H1 (cell line): ENCODE data around the gene BORCS6. TPM values are rescaled to one million over a fixed set of nuclear protein-coding genes. Genes with fewer than 3 reads are reported as not detected.

Experiments used
- CREB1 ChIP-seq: IDR thresholded peaks from 2 replicates; pipeline ENCODE4 v1.6.1; 2012; ENCODE audit warnings: inconsistent platforms
- EZH2 ChIP-seq: fragments of 200-600 bp; sonication (generic); IDR thresholded peaks from 2 replicates; pipeline ENCODE4 v1.7.1; 2012; ENCODE audit warnings: low read depth, mild to moderate bottlenecking, moderate library complexity, low read length, inconsistent platforms; ENCODE audit not compliant: severe bottlenecking
- HDAC2 ChIP-seq, 2 experiments: fragments of 300-600 bp in 1 of 2; sonication (generic) in 1 of 2; IDR thresholded peaks; 2 replicates each; pipeline ENCODE4 v1.6.1; 2011 to 2012; ENCODE audit warnings: low read depth in 2 of 2, low read length in 2 of 2, mild to moderate bottlenecking in 2 of 2, moderate library complexity in 2 of 2, borderline replicate concordance in 1 of 2, inconsistent platforms in 1 of 2
- JUN ChIP-seq: IDR thresholded peaks from 2 replicates; pipeline ENCODE4 v1.6.1; 2011; ENCODE audit warnings: low read depth, mild to moderate bottlenecking, improper control_type of control experiment, low read length
- RNF2 ChIP-seq: fragments of 200-900, 300-1000 bp; sonication (generic); IDR thresholded peaks from 2 replicates; pipeline ENCODE4 v1.7.1; 2016; ENCODE audit warnings: borderline replicate concordance, low read depth, mild to moderate bottlenecking, antibody characterized with exemption, low read length; ENCODE audit not compliant: poor library complexity, severe bottlenecking; ENCODE audit errors: missing control alignments
- polyA plus RNA-seq, 7 experiments: library from polyadenylated mRNA; depleted of rRNA in 3 of 7; stranded (reverse) in 5 of 7; unstranded in 2 of 7; fragments of >200 nt in 5 of 7; fragments of 200-250 nt in 2 of 7; gene quantifications; 1 replicate in 5 of 7; 2 replicates in 1 of 7; 4 replicates in 1 of 7; pipeline versions ENCODE4 v1.2.1 to v1.2.3, GENCODE V29; 2011 to 2013; ENCODE audit warnings: missing spikeins in 2 of 7, mixed read lengths in 2 of 7
- total RNA-seq: library from RNA; stranded (reverse); fragmentation: NEBNext Ultra II Directional; extraction: Animal tissue kit (Norgen Biotek cat#: 25700); gene quantifications from 2 replicates; pipeline ENCODE4 v1.2.1, GENCODE V29; 2021
- TF ChIP-seq, protein P1 (sequence below): fragments of 300-600 bp; sonication (generic); IDR thresholded peaks from 2 replicates; pipeline ENCODE4 v1.7.1; 2012; ENCODE audit warnings: low read length, moderate library complexity, mild to moderate bottlenecking, inconsistent platforms; ENCODE audit not compliant: insufficient replicate concordance
- TF ChIP-seq, protein P2 (sequence below): IDR thresholded peaks from 2 replicates; pipeline ENCODE4 v1.6.1; 2012; ENCODE audit warnings: low read length, inconsistent platforms

BORCS6 gene
- total and polyA plus RNA-seq, 2 of the 8 experiments (the other 6 are each of a cell fraction or from before 2014, with no cell fraction given): 3.3 to 3.6 TPM

DNA sequence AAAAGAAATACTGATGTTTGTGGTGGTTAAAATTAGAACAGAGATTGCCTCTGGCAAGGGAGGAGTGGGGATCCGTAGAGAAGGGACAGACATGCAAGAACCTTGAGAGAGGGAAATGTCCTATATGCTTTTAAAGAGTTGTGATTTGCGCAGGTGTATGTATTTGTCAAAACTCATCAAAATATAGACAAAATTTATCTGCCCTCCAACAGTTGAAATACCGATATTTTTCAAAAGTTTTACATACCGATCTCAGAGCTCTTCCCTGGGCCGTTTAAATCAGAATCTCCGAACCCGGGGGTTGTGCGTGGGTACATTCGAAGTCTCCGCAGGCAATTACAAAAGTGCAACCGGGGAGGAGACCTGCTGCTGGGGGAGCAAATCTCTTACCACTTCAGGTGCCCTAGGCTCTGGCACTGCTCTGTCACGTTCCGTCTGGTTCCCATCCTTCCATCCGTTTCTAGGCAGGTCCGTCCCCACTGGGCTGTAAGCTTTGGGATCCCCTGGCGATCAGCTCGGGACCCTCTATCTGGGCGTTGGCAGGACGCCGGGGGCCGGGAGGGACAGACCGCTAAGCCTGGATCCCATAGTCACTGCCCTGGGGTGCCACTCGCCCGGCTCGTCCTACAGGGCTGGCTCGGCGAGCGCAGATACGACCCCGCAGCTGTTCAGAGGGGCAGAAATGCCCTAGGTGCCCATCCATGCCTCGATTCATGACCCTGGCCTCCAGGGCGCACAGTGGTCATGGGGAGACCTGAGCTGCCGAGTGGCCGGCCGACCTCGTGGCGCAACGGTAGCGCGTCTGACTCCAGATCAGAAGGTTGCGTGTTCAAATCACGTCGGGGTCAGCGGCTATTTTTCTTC lies 4.2 kb downstream of the BORCS6 start (continued):
- TF ChIP-seq RNF2: no peak
- TF ChIP-seq JUN: no peak
- peak; percentile 70 for TF ChIP-seq CREB1
- TF ChIP-seq, protein P1, sequence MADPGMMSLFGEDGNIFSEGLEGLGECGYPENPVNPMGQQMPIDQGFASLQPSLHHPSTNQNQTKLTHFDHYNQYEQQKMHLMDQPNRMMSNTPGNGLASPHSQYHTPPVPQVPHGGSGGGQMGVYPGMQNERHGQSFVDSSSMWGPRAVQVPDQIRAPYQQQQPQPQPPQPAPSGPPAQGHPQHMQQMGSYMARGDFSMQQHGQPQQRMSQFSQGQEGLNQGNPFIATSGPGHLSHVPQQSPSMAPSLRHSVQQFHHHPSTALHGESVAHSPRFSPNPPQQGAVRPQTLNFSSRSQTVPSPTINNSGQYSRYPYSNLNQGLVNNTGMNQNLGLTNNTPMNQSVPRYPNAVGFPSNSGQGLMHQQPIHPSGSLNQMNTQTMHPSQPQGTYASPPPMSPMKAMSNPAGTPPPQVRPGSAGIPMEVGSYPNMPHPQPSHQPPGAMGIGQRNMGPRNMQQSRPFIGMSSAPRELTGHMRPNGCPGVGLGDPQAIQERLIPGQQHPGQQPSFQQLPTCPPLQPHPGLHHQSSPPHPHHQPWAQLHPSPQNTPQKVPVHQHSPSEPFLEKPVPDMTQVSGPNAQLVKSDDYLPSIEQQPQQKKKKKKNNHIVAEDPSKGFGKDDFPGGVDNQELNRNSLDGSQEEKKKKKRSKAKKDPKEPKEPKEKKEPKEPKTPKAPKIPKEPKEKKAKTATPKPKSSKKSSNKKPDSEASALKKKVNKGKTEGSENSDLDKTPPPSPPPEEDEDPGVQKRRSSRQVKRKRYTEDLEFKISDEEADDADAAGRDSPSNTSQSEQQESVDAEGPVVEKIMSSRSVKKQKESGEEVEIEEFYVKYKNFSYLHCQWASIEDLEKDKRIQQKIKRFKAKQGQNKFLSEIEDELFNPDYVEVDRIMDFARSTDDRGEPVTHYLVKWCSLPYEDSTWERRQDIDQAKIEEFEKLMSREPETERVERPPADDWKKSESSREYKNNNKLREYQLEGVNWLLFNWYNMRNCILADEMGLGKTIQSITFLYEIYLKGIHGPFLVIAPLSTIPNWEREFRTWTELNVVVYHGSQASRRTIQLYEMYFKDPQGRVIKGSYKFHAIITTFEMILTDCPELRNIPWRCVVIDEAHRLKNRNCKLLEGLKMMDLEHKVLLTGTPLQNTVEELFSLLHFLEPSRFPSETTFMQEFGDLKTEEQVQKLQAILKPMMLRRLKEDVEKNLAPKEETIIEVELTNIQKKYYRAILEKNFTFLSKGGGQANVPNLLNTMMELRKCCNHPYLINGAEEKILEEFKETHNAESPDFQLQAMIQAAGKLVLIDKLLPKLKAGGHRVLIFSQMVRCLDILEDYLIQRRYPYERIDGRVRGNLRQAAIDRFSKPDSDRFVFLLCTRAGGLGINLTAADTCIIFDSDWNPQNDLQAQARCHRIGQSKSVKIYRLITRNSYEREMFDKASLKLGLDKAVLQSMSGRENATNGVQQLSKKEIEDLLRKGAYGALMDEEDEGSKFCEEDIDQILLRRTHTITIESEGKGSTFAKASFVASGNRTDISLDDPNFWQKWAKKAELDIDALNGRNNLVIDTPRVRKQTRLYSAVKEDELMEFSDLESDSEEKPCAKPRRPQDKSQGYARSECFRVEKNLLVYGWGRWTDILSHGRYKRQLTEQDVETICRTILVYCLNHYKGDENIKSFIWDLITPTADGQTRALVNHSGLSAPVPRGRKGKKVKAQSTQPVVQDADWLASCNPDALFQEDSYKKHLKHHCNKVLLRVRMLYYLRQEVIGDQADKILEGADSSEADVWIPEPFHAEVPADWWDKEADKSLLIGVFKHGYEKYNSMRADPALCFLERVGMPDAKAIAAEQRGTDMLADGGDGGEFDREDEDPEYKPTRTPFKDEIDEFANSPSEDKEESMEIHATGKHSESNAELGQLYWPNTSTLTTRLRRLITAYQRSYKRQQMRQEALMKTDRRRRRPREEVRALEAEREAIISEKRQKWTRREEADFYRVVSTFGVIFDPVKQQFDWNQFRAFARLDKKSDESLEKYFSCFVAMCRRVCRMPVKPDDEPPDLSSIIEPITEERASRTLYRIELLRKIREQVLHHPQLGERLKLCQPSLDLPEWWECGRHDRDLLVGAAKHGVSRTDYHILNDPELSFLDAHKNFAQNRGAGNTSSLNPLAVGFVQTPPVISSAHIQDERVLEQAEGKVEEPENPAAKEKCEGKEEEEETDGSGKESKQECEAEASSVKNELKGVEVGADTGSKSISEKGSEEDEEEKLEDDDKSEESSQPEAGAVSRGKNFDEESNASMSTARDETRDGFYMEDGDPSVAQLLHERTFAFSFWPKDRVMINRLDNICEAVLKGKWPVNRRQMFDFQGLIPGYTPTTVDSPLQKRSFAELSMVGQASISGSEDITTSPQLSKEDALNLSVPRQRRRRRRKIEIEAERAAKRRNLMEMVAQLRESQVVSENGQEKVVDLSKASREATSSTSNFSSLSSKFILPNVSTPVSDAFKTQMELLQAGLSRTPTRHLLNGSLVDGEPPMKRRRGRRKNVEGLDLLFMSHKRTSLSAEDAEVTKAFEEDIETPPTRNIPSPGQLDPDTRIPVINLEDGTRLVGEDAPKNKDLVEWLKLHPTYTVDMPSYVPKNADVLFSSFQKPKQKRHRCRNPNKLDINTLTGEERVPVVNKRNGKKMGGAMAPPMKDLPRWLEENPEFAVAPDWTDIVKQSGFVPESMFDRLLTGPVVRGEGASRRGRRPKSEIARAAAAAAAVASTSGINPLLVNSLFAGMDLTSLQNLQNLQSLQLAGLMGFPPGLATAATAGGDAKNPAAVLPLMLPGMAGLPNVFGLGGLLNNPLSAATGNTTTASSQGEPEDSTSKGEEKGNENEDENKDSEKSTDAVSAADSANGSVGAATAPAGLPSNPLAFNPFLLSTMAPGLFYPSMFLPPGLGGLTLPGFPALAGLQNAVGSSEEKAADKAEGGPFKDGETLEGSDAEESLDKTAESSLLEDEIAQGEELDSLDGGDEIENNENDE: no peak
- TF ChIP-seq EZH2: no peak
- TF ChIP-seq, protein P2, sequence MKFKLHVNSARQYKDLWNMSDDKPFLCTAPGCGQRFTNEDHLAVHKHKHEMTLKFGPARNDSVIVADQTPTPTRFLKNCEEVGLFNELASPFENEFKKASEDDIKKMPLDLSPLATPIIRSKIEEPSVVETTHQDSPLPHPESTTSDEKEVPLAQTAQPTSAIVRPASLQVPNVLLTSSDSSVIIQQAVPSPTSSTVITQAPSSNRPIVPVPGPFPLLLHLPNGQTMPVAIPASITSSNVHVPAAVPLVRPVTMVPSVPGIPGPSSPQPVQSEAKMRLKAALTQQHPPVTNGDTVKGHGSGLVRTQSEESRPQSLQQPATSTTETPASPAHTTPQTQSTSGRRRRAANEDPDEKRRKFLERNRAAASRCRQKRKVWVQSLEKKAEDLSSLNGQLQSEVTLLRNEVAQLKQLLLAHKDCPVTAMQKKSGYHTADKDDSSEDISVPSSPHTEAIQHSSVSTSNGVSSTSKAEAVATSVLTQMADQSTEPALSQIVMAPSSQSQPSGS: no peak; the same call in 1 of the 2 replicates
- TF ChIP-seq HDAC2 (IDR thresholded peaks at IDR 0.05; ENCODE audit: borderline replicate concordance in 1 of 2, low read depth in 2 of 2, low read length in 2 of 2): no peak
